Measurements from ENCODE around the gene DUSP10.

DUSP10 gene

GRCh38 chr1:221696718-221697461 is 45.0 kb downstream of the DUSP10 start:
- Histone ChIP-seq H3K4me3 (ENCODE audit: low read depth, low read length) (no peak overlapping the region), H3K9me3 (ENCODE audit: severe bottlenecking) (no peaks in the 10 kb centered on the region), H3K36me3 (no peaks in the 10 kb centered on the region), H3K27me3 (ENCODE audit: insufficient read depth, low read depth, severe bottlenecking) (no peaks in the 10 kb centered on the region), H3K27ac (no peak overlapping the region)
- no peak for DNase-seq
- TF ChIP-seq CTCF (IDR thresholded peaks at IDR 0.05; ENCODE audit: low read depth, low read length): no peak

GRCh38 chr1:221696027-221696426 is 45.9 kb downstream of the DUSP10 start:
- DNase-seq: no peak
- Histone ChIP-seq H3K27me3 (ENCODE audit: insufficient read depth, low read depth, severe bottlenecking) (no peaks in the 10 kb centered on the region), H3K9me3 (ENCODE audit: severe bottlenecking) (no peaks in the 10 kb centered on the region), H3K36me3 (no peaks in the 10 kb centered on the region), H3K4me3 (ENCODE audit: low read depth, low read length) (no peak overlapping the region), H3K27ac (no peak overlapping the region)
- TF ChIP-seq CTCF (IDR thresholded peaks at IDR 0.05; ENCODE audit: low read depth, low read length): no peak

- Histone ChIP-seq H3K36me3 (no peaks in the 10 kb centered on the region), H3K4me3 (ENCODE audit: low read depth, low read length) (no peak overlapping the region), H3K27me3 (ENCODE audit: insufficient read depth, low read depth, severe bottlenecking) (no peaks in the 10 kb centered on the region), H3K9me3 (ENCODE audit: severe bottlenecking) (no peaks in the 10 kb centered on the region), H3K27ac (no peak overlapping the region)
- TF ChIP-seq CTCF (IDR thresholded peaks at IDR 0.05; ENCODE audit: low read depth, low read length): no peak
- DNase-seq: no peak
Measured at GRCh38 chr1:221695301-221695700, 46.6 kb downstream of the DUSP10 start.

GRCh38 chr1:221694109-221694508 is 47.8 kb downstream of the DUSP10 start:
- no peak for DNase-seq
- H3K9me3 ChIP-seq (ENCODE audit: severe bottlenecking): no peaks in the 10 kb centered on the region
- no peaks in the 10 kb centered on the region for H3K27me3 ChIP-seq (ENCODE audit: insufficient read depth, low read depth, severe bottlenecking)
- no peak for TF ChIP-seq CTCF (IDR thresholded peaks at IDR 0.05; ENCODE audit: low read depth, low read length)
- H3K4me3 ChIP-seq (ENCODE audit: low read depth, low read length): no peak overlapping the region
- no peak overlapping the region for H3K27ac ChIP-seq
- H3K36me3 ChIP-seq: no peaks in the 10 kb centered on the region

GRCh38 chr1:221693087-221693486 is 48.8 kb downstream of the DUSP10 start:
- H3K36me3 ChIP-seq: no peaks in the 10 kb centered on the region
- no peak for TF ChIP-seq CTCF (IDR thresholded peaks at IDR 0.05; ENCODE audit: low read depth, low read length)
- H3K4me3 ChIP-seq (ENCODE audit: low read depth, low read length): no peak overlapping the region
- no peak for DNase-seq
- no peaks in the 10 kb centered on the region for H3K9me3 ChIP-seq (ENCODE audit: severe bottlenecking)
- H3K27ac ChIP-seq: no peak overlapping the region
- H3K27me3 ChIP-seq (ENCODE audit: insufficient read depth, low read depth, severe bottlenecking): no peaks in the 10 kb centered on the region

- H3K36me3 ChIP-seq: no peaks in the 10 kb centered on the region
- H3K27ac ChIP-seq: no peak overlapping the region
- no peak overlapping the region for H3K4me3 ChIP-seq (ENCODE audit: low read depth, low read length)
- TF ChIP-seq CTCF (IDR thresholded peaks at IDR 0.05; ENCODE audit: low read depth, low read length): no peak
- DNase-seq: no peak
- no peaks in the 10 kb centered on the region for H3K27me3 ChIP-seq (ENCODE audit: insufficient read depth, low read depth, severe bottlenecking)
- no peaks in the 10 kb centered on the region for H3K9me3 ChIP-seq (ENCODE audit: severe bottlenecking)
Measured at GRCh38 chr1:221692643-221693042, 49.2 kb downstream of the DUSP10 start.
